ENCODE data around the gene WDFY4. TPM values are rescaled to one million over a fixed set of nuclear protein-coding genes. Genes with fewer than 3 reads are reported as not detected.

WDFY4 gene
- total and polyA plus RNA-seq, 2 experiments from 2014 or later = 0.14 TPM; not detected in 1

DNA sequence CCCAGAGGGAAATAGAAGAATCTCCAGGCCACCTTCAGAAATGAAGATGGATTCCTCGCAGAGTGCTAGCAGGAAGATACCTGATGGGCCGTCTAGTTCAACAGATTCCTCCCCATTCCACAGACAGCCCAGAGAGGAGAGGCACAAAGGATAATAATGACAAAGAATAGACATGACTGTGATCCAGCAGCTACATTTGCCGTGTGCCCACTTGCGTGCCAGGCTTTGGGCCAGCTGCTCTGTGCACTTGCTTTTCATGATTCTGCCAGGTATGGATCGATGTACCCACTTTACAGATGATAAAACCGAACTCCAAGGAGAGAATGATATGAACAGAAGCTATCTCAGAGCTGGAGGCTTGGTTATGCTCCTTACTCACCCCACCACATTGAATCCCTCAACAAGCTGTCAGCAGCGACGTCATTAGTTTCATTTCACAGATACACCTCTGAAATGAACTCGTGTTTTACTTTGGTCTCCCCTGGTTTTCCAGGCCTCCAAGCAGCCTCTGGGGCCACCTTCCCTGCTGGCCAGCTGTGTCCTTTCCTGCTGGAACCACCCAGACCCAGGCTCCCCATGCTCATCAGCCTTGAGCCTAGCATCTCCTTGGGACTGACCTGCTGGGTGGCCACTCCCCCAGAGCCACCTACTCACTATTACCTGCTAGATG, 11.9 kb upstream of the WDFY4 start:
- no peaks in the 10 kb centered on the region for H4K20me1 ChIP-seq (replicated peaks; ENCODE audit: insufficient read depth)
- no peak for TF ChIP-seq POLR2AphosphoS5 (IDR thresholded peaks at IDR 0.05; ENCODE audit: low read depth)
- Mint-ChIP-seq H3K27me3 (ENCODE audit: insufficient read depth, low read depth, poor library complexity) (no peaks in the 10 kb centered on the region), H3K27ac (no peak overlapping the region), H3K4me3 (no peak overlapping the region), H3K36me3 (ENCODE audit: low read depth) (no peaks in the 10 kb centered on the region; the same call in 1 of the 3 replicates), H3K9me3 (peaks cover 14% of the 10 kb centered on the region), H3K4me1 (no peaks in the 10 kb centered on the region)
- no peak for ATAC-seq
- no peaks in the 10 kb centered on the region for H3K79me2 ChIP-seq (replicated peaks; ENCODE audit: insufficient read depth)
- H3K27me3 ChIP-seq (ENCODE audit: insufficient read depth) = no peaks in the 10 kb centered on the region
- no peak overlapping the region for H3K4me3 ChIP-seq
- H3K4me1 ChIP-seq (ENCODE audit: insufficient read depth) = no peaks in the 10 kb centered on the region; the same call in 1 of the 2 replicates
- H2AFZ ChIP-seq = no peak overlapping the region
- H3K4me2 ChIP-seq = no peak overlapping the region
- no peak for DNase-seq (ENCODE audit: low spot score)
- no peaks in the 10 kb centered on the region for H3K9me2 ChIP-seq (ENCODE audit: insufficient read depth)
- H3F3A ChIP-seq (replicated peaks; ENCODE audit: low read depth) = no peaks in the 10 kb centered on the region
- no peak overlapping the region for H3K27ac ChIP-seq (ENCODE audit: low read depth)
- H3K36me3 ChIP-seq (ENCODE audit: insufficient read depth) = no peaks in the 10 kb centered on the region; the same call in 1 of the 2 replicates

DNA sequence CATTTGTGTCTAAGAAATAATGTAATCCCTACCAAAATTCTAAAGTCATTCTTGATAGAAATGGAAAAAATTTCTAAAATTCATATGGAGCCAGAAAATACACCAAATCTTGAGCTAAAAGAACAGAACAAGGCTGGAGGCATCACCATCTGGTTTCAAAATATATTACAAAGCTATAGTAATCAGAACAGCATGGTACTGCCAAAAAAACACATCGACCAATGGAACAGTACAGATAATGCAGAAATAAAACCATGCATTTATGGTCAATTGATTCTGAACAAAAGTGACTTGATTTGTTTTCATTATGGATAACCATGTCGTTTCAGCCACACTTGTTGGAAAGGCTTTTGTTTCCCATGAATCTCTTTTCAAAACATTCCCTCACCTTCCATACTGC, 7.0 kb upstream of the WDFY4 start:
- peaks cover 24% of the 10 kb centered on the region for H3K9me3 Mint-ChIP-seq
- Histone ChIP-seq H2AFZ (no peak overlapping the region), H4K20me1 (replicated peaks; ENCODE audit: insufficient read depth) (no peaks in the 10 kb centered on the region), H3K27ac (ENCODE audit: low read depth) (no peak overlapping the region), H3K4me2 (no peak overlapping the region), H3K4me3 (no peak overlapping the region), H3K9me2 (ENCODE audit: insufficient read depth) (peaks cover 5% of the 10 kb centered on the region; the same call in 1 of the 2 replicates), H3K36me3 (ENCODE audit: insufficient read depth) (no peaks in the 10 kb centered on the region), H3F3A (replicated peaks; ENCODE audit: low read depth) (no peaks in the 10 kb centered on the region), H3K27me3 (ENCODE audit: insufficient read depth) (no peaks in the 10 kb centered on the region), H3K4me1 (ENCODE audit: insufficient read depth) (no peaks in the 10 kb centered on the region), H3K79me2 (replicated peaks; ENCODE audit: insufficient read depth) (no peaks in the 10 kb centered on the region)
- ATAC-seq (no peak), DNase-seq (ENCODE audit: low spot score) (no peak)
- no peaks in the 10 kb centered on the region for H3K27me3 Mint-ChIP-seq (ENCODE audit: insufficient read depth, low read depth, poor library complexity)
- peaks cover 3% of the 10 kb centered on the region for H3K36me3 Mint-ChIP-seq (ENCODE audit: low read depth)
- H3K27ac Mint-ChIP-seq = no peak overlapping the region
- H3K4me1 Mint-ChIP-seq = no peaks in the 10 kb centered on the region
- H3K4me3 Mint-ChIP-seq = no peak overlapping the region
- TF ChIP-seq EZH2 (IDR thresholded peaks at IDR 0.05; ENCODE audit: low read depth, unreplicated experiment) = no peak
- TF ChIP-seq ZNF331 (CRISPR knock-in tag; IDR thresholded peaks at IDR 0.05; ENCODE audit: low read depth) = no peak
- TF ChIP-seq, protein P1, sequence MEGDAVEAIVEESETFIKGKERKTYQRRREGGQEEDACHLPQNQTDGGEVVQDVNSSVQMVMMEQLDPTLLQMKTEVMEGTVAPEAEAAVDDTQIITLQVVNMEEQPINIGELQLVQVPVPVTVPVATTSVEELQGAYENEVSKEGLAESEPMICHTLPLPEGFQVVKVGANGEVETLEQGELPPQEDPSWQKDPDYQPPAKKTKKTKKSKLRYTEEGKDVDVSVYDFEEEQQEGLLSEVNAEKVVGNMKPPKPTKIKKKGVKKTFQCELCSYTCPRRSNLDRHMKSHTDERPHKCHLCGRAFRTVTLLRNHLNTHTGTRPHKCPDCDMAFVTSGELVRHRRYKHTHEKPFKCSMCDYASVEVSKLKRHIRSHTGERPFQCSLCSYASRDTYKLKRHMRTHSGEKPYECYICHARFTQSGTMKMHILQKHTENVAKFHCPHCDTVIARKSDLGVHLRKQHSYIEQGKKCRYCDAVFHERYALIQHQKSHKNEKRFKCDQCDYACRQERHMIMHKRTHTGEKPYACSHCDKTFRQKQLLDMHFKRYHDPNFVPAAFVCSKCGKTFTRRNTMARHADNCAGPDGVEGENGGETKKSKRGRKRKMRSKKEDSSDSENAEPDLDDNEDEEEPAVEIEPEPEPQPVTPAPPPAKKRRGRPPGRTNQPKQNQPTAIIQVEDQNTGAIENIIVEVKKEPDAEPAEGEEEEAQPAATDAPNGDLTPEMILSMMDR (conservative IDR thresholded peaks at IDR 0.05; ENCODE audit: low read depth in 2 of 2) = no peak
- no peak for TF ChIP-seq ZNF114 (CRISPR knock-in tag; IDR thresholded peaks at IDR 0.05)
- no peak for TF ChIP-seq JUNB (IDR thresholded peaks at IDR 0.05; ENCODE audit: unreplicated experiment)
- TF ChIP-seq POLR2AphosphoS5 (IDR thresholded peaks at IDR 0.05; ENCODE audit: low read depth) = no peak
- TF ChIP-seq, protein P2, sequence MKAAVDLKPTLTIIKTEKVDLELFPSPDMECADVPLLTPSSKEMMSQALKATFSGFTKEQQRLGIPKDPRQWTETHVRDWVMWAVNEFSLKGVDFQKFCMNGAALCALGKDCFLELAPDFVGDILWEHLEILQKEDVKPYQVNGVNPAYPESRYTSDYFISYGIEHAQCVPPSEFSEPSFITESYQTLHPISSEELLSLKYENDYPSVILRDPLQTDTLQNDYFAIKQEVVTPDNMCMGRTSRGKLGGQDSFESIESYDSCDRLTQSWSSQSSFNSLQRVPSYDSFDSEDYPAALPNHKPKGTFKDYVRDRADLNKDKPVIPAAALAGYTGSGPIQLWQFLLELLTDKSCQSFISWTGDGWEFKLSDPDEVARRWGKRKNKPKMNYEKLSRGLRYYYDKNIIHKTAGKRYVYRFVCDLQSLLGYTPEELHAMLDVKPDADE (IDR thresholded peaks at IDR 0.05) = no peak
- no peak for TF ChIP-seq CREB1 (CRISPR knock-in tag; IDR thresholded peaks at IDR 0.05; ENCODE audit: low read depth)
- no peak for TF ChIP-seq STAT1 (IDR thresholded peaks at IDR 0.05; ENCODE audit: unreplicated experiment)
- no peak for TF ChIP-seq EZH2phosphoT487 (IDR thresholded peaks at IDR 0.05; ENCODE audit: unreplicated experiment)
- TF ChIP-seq, protein P3, sequence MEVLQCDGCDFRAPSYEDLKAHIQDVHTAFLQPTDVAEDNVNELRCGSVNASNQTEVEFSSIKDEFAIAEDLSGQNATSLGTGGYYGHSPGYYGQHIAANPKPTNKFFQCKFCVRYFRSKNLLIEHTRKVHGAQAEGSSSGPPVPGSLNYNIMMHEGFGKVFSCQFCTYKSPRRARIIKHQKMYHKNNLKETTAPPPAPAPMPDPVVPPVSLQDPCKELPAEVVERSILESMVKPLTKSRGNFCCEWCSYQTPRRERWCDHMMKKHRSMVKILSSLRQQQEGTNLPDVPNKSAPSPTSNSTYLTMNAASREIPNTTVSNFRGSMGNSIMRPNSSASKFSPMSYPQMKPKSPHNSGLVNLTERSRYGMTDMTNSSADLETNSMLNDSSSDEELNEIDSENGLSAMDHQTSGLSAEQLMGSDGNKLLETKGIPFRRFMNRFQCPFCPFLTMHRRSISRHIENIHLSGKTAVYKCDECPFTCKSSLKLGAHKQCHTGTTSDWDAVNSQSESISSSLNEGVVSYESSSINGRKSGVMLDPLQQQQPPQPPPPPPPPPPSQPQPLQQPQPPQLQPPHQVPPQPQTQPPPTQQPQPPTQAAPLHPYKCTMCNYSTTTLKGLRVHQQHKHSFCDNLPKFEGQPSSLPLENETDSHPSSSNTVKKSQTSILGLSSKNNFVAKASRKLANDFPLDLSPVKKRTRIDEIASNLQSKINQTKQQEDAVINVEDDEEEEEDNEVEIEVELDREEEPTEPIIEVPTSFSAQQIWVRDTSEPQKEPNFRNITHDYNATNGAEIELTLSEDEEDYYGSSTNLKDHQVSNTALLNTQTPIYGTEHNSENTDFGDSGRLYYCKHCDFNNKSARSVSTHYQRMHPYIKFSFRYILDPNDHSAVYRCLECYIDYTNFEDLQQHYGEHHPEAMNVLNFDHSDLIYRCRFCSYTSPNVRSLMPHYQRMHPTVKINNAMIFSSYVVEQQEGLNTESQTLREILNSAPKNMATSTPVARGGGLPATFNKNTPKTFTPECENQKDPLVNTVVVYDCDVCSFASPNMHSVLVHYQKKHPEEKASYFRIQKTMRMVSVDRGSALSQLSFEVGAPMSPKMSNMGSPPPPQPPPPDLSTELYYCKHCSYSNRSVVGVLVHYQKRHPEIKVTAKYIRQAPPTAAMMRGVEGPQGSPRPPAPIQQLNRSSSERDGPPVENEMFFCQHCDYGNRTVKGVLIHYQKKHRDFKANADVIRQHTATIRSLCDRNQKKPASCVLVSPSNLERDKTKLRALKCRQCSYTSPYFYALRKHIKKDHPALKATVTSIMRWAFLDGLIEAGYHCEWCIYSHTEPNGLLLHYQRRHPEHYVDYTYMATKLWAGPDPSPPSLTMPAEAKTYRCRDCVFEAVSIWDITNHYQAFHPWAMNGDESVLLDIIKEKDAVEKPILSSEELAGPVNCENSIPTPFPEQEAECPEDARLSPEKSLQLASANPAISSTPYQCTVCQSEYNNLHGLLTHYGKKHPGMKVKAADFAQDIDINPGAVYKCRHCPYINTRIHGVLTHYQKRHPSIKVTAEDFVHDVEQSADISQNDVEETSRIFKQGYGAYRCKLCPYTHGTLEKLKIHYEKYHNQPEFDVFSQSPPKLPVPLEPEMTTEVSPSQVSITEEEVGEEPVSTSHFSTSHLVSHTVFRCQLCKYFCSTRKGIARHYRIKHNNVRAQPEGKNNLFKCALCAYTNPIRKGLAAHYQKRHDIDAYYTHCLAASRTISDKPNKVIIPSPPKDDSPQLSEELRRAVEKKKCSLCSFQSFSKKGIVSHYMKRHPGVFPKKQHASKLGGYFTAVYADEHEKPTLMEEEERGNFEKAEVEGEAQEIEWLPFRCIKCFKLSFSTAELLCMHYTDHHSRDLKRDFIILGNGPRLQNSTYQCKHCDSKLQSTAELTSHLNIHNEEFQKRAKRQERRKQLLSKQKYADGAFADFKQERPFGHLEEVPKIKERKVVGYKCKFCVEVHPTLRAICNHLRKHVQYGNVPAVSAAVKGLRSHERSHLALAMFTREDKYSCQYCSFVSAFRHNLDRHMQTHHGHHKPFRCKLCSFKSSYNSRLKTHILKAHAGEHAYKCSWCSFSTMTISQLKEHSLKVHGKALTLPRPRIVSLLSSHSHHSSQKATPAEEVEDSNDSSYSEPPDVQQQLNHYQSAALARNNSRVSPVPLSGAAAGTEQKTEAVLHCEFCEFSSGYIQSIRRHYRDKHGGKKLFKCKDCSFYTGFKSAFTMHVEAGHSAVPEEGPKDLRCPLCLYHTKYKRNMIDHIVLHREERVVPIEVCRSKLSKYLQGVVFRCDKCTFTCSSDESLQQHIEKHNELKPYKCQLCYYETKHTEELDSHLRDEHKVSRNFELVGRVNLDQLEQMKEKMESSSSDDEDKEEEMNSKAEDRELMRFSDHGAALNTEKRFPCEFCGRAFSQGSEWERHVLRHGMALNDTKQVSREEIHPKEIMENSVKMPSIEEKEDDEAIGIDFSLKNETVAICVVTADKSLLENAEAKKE (CRISPR knock-in tag; IDR thresholded peaks at IDR 0.05) = no peak
